Bronchial epithelial cell (primary cell): ENCODE data around the gene MSGN1. TPM values are rescaled to one million over a fixed set of nuclear protein-coding genes. Genes with fewer than 3 reads are reported as not detected.
A peak's percentile ranks its signal among the peaks of the same experiment; 100 is the strongest.

Experiments
- DNase-seq: peaks from one replicate; pipeline ENCODE4 v3.0.0-alpha.2; 2010; ENCODE audit warnings: low read depth
- FAIRE-seq: peaks from 2 replicates; lab custom pipeline; 2011; peaks lifted over from hg19 to GRCh38; lab: Jason Lieb, UNC
- H3K27me3 ChIP-seq: 2 replicates; pipeline ENCODE4 v1.5.1; 2011; ENCODE audit warnings: low read length; ENCODE audit not compliant: control insufficient read depth, insufficient read depth
- H3K36me3 ChIP-seq: 2 replicates; pipeline ENCODE4 v1.5.1; 2011; ENCODE audit warnings: low read length; ENCODE audit not compliant: control insufficient read depth, insufficient read depth
- H3K4me3 ChIP-seq: 2 replicates; pipeline ENCODE4 v1.5.1; 2011; ENCODE audit warnings: mild to moderate bottlenecking, low read depth, low read length, control low read depth
- CTCF ChIP-seq: IDR thresholded peaks from 2 replicates; pipeline ENCODE4 v1.5.1; 2011; ENCODE audit warnings: mild to moderate bottlenecking, moderate library complexity, low read length, control low read depth, inconsistent platforms; ENCODE audit not compliant: insufficient read depth, severe bottlenecking
- total RNA-seq: library from RNA; depleted of rRNA; stranded (reverse); fragments of >200 nt; gene quantifications from 2 replicates; pipeline ENCODE4 v1.2.1, GENCODE V29; 2014

The MSGN1 gene
- total RNA-seq, 1 donor from 2014 or later = not detected

- no peak for FAIRE-seq
- Histone ChIP-seq H3K4me3 (no peak overlapping the region), H3K27me3 (no peaks in the 10 kb centered on the region), H3K36me3 (peaks cover 1% of the 10 kb centered on the region)
- no peak for TF ChIP-seq CTCF
- DNase-seq = no peak
Observed at GRCh38 chr2:17781482-17781881, 34.8 kb upstream of the MSGN1 start.

- no peak for FAIRE-seq
- TF ChIP-seq CTCF = no peak
- Histone ChIP-seq H3K4me3 (no peak overlapping the region), H3K27me3 (no peaks in the 10 kb centered on the region), H3K36me3 (no peaks in the 10 kb centered on the region)
- no peak for DNase-seq
Observed at GRCh38 chr2:17786727-17787126, 29.5 kb upstream of the MSGN1 start.

- TF ChIP-seq CTCF = no peak
- no peak for FAIRE-seq
- H3K36me3 ChIP-seq = no peaks in the 10 kb centered on the region
Observed at GRCh38 chr2:17788773-17789172, 27.5 kb upstream of the MSGN1 start.

GRCh38 chr2:17790536-17790935 lies 25.7 kb upstream of the MSGN1 start:
- DNase-seq (no peak), FAIRE-seq (no peak)
- no peak for TF ChIP-seq CTCF
- Histone ChIP-seq H3K27me3 (peaks cover 5% of the 10 kb centered on the region), H3K4me3 (no peak overlapping the region), H3K36me3 (no peaks in the 10 kb centered on the region)

More at GRCh38 chr2:17788773-17789172, 27.5 kb upstream of the MSGN1 start:
- Histone ChIP-seq H3K4me3 (no peak overlapping the region), H3K27me3 (peaks cover 5% of the 10 kb centered on the region)
- no peak for DNase-seq

GRCh38 chr2:17791121-17791816 lies 25.0 kb upstream of the MSGN1 start:
- DNase-seq (no peak), FAIRE-seq (peak; percentile 58)
- Histone ChIP-seq H3K27me3 (peaks cover 5% of the 10 kb centered on the region), H3K4me3 (no peak overlapping the region), H3K36me3 (no peaks in the 10 kb centered on the region)
- TF ChIP-seq CTCF = no peak

GRCh38 chr2:17791817-17792130 lies 24.5 kb upstream of the MSGN1 start:
- Histone ChIP-seq H3K27me3 (peaks cover 5% of the 10 kb centered on the region), H3K36me3 (no peaks in the 10 kb centered on the region), H3K4me3 (no peak overlapping the region)
- DNase-seq = no peak
- TF ChIP-seq CTCF = no peak
- no peak for FAIRE-seq
